Measurements from ENCODE around the gene LRP5. TPM values are rescaled to one million over a fixed set of nuclear protein-coding genes. Genes with fewer than 3 reads are reported as not detected.

The LRP5 gene
- polyA plus RNA-seq, 3 donors: 0.23 to 0.29 TPM; not detected in 1

DNA sequence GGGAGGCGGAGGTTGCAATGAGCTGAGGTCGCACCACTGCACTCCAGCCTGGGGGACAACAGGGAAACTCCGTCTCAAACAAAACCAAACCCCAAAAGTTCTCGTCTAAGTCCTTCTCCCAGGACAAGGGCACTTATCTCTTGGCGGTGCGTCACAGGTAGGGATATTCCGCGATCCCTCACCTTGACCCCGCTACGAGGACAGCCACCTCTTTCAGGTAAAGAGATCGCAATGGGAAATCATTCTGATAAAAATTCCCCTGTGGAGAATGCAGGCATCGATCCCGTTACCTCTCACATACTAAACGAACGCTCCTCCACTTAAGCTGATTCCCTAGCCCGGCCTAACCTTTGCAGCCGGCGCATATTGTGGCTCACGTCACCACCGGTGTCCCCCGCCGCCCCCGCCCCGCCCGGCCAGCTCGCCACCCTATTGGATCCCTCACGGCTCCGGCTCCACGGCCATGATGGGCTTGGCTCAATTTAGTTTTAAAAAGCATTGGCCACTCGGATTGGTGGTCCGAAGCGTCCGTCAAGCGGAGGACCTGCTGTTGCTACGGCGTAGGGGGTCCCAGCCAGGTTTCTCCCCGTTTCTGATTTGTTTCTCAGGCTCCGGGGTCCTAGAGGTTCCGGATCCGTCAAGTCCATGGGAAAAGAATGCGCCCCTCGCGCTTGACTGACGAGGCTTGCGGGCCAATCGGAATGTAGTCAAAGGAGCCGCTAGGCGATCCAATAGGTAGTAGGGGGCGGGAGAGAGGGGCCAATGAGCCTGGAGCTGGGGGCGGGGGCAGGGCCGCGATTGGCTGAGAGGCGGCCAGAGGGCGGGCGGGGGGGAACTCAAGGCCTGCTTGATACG is 147.7 kb downstream of the LRP5 start:
- H3K4me3 Mint-ChIP-seq: peak overlapping the region; percentile 87 to 92
- no peaks in the 10 kb centered on the region for H3K9me3 ChIP-seq (replicated peaks in 1 of 2; ENCODE audit: control insufficient read depth in 1 of 2, insufficient read depth in 1 of 2, low read length in 2 of 2)
- H3K27me3 ChIP-seq (ENCODE audit: control insufficient read depth in 2 of 2, insufficient read depth in 2 of 2, low read length in 2 of 2): no peaks in the 10 kb centered on the region
- H3K27me3 Mint-ChIP-seq (ENCODE audit: low read depth in 3 of 3): peaks cover 0 to 11% (median 2%) of the 10 kb centered on the region in 3 donors
- peaks cover 42% of the 10 kb centered on the region for H3K4me1 Mint-ChIP-seq
- peak overlapping the region; percentile 82 for H3K9ac ChIP-seq (ENCODE audit: insufficient read depth, low read length, poor library complexity, severe bottlenecking)
- peaks cover 0 to under 1% of the 10 kb centered on the region in 2 donors for H3K36me3 ChIP-seq (replicated peaks in 1 of 2; ENCODE audit: control insufficient read depth in 1 of 2, insufficient read depth in 2 of 2, low read length in 2 of 2)
- WGBS (ENCODE audit: insufficient coverage): 7% methylated on average over 40 of the region's 56 CpGs
- H3K4me1 ChIP-seq (ENCODE audit: control insufficient read depth in 1 of 2, insufficient read depth in 2 of 2, low read length in 2 of 2): peaks cover 23 to 33% of the 10 kb centered on the region in 2 donors
- H3K27ac ChIP-seq (ENCODE audit: low read depth in 1 of 2, low read length in 2 of 2): peak overlapping the region; percentile 72 to 94
- TF ChIP-seq, protein P1, sequence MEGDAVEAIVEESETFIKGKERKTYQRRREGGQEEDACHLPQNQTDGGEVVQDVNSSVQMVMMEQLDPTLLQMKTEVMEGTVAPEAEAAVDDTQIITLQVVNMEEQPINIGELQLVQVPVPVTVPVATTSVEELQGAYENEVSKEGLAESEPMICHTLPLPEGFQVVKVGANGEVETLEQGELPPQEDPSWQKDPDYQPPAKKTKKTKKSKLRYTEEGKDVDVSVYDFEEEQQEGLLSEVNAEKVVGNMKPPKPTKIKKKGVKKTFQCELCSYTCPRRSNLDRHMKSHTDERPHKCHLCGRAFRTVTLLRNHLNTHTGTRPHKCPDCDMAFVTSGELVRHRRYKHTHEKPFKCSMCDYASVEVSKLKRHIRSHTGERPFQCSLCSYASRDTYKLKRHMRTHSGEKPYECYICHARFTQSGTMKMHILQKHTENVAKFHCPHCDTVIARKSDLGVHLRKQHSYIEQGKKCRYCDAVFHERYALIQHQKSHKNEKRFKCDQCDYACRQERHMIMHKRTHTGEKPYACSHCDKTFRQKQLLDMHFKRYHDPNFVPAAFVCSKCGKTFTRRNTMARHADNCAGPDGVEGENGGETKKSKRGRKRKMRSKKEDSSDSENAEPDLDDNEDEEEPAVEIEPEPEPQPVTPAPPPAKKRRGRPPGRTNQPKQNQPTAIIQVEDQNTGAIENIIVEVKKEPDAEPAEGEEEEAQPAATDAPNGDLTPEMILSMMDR (IDR thresholded peaks at IDR 0.05): no peak
- peak overlapping the region; percentile 89 for H3K4me2 ChIP-seq (replicated peaks; ENCODE audit: extremely low read depth, low read length, poor library complexity, severe bottlenecking)
- H3K79me2 ChIP-seq (ENCODE audit: insufficient read depth, low read length): peaks cover 46% of the 10 kb centered on the region
- intact Hi-C loops (cut with micrococcal nuclease): loop anchor here in 1 of 2 donors (5.0 kb wide), 1 partner anchor 248 kb away; the partner anchor contains the start of gene KMT5B
- peak; percentile 94 to 97 (median 95) for DNase-seq
- peaks cover 2 to 4% of the 10 kb centered on the region in 2 donors for H3K36me3 Mint-ChIP-seq
- H2AFZ ChIP-seq (ENCODE audit: insufficient read depth, low read depth, low read length, poor library complexity, severe bottlenecking): peak overlapping the region; percentile 90
- peak overlapping the region; percentile 95 to 99 (median 97) for H3K27ac Mint-ChIP-seq
- peak overlapping the region; percentile 61 to 85 (median 77) for H3K4me3 ChIP-seq (replicated peaks in 1 of 3; ENCODE audit: low read depth in 2 of 3, low read length in 3 of 3)
- H3K9me3 Mint-ChIP-seq: no peaks in the 10 kb centered on the region
- H4K20me1 ChIP-seq (ENCODE audit: insufficient read depth, low read length): peaks cover 41% of the 10 kb centered on the region

- Mint-ChIP-seq H3K9me3 (no peaks in the 10 kb centered on the region), H3K27me3 (ENCODE audit: low read depth in 3 of 3) (peaks cover 0 to 3% (median 0%) of the 10 kb centered on the region in 3 donors), H3K4me3 (peak within 1 kb of the TSS; percentile 90 to 95), H3K36me3 (peaks cover 2 to 4% of the 10 kb centered on the region in 2 donors), H3K27ac (peak within 1 kb of the TSS; percentile 95 to 99 (median 97)), H3K4me1 (peaks cover 49% of the 10 kb centered on the region)
- Histone ChIP-seq H3K4me3 (replicated peaks in 1 of 3; ENCODE audit: low read depth in 2 of 3, low read length in 3 of 3) (peak within 1 kb of the TSS; percentile 64 to 85 (median 77)), H3K9me3 (replicated peaks in 1 of 2; ENCODE audit: control insufficient read depth in 1 of 2, insufficient read depth in 1 of 2, low read length in 2 of 2) (no peaks in the 10 kb centered on the region), H3K79me2 (ENCODE audit: insufficient read depth, low read length) (peaks cover 54% of the 10 kb centered on the region), H3K9ac (ENCODE audit: insufficient read depth, low read length, poor library complexity, severe bottlenecking) (peak within 1 kb of the TSS; percentile 82), H3K27ac (ENCODE audit: low read depth in 1 of 2, low read length in 2 of 2) (peak within 1 kb of the TSS; percentile 72 to 94), H4K20me1 (ENCODE audit: insufficient read depth, low read length) (peaks cover 49% of the 10 kb centered on the region), H3K4me2 (replicated peaks; ENCODE audit: extremely low read depth, low read length, poor library complexity, severe bottlenecking) (peak within 1 kb of the TSS; percentile 89), H3K4me1 (ENCODE audit: control insufficient read depth in 1 of 2, insufficient read depth in 2 of 2, low read length in 2 of 2) (peaks cover 23 to 33% of the 10 kb centered on the region in 2 donors), H3K27me3 (ENCODE audit: control insufficient read depth in 2 of 2, insufficient read depth in 2 of 2, low read length in 2 of 2) (no peaks in the 10 kb centered on the region), H2AFZ (ENCODE audit: insufficient read depth, low read depth, low read length, poor library complexity, severe bottlenecking) (peak within 1 kb of the TSS; percentile 90), H3K36me3 (replicated peaks in 1 of 2; ENCODE audit: control insufficient read depth in 1 of 2, insufficient read depth in 2 of 2, low read length in 2 of 2) (peaks cover 0 to 9% of the 10 kb centered on the region in 2 donors)
- DNase-seq: no peak
- TF ChIP-seq, protein P1 (IDR thresholded peaks at IDR 0.05): no peak
- intact Hi-C loops (cut with micrococcal nuclease): loop anchor here in 1 of 2 donors (5.0 kb wide), 1 partner anchor 249 kb away; the partner anchor contains the start of gene KMT5B
- WGBS (ENCODE audit: insufficient coverage): under 1% methylated on average over 69 of the region's 92 CpGs
Measured at GRCh38 chr11:68460741-68461574, 148.6 kb downstream of the LRP5 start, which contains the start of gene PPP6R3. Gene PPP6R3, plus strand, starts transcription at chr11:68460752. Its CDS starts 76,913 bp downstream, at chr11:68537665.

Measured in CD14-positive monocyte (primary cell).